GM21367 (cell line): ENCODE measurements around the gene TENM4.
"Not testable (repeated sequence)": the region's sequence is repeated elsewhere in the genome, so short reads cannot be mapped to it uniquely, and the experiment has no call there.

ENCODE experiments used
- ATAC-seq: cut with Tn5 transposase; IDR thresholded peaks from one replicate; pipeline ENCODE4 v1.9.1; 2021; ENCODE audit not compliant: unreplicated experiment

TENM4 gene

GRCh38 chr11:78830277-78830819 is 610.5 kb downstream of the TENM4 start:
- no peak for ATAC-seq

DNA sequence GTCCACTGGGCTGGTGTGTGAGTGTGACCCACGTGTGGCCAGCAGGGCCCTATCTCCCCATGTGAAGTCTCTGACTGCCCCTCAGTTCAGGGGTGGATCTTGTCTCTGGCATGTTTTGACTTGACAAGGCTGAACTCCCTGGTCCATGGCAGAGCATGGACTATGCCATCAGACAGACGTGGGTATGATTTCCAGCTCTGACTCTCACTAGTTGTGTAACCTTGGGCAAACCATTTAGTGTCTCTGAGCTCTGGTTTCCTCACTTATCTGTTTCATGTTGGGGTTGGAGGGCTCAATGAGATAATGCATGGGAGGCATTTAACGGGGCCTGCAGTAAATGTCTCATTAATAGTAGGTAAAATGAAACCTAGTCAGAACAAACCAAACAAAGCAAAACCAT is 611.7 kb downstream of the TENM4 start:
- ATAC-seq, result no peak

DNA sequence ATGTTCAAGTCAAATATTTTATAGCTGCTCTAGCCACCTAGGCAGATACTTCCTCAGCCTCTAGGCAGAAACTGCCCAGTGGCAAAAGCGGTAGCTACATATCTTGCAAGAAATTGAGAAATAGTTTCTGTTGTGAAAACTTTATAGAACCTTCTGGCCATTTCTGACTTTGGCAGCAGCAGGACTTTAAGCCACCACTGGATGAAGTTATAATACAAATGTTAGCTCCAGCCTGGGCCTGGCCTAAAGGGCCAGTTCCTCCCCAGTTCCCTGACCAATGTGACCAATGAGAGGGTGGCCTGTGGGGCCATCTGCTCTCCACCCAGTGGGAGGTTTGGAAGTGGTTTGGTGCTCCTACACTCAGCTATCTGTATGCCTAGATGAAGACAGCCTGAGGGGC is 612.2 kb downstream of the TENM4 start:
- no peak for ATAC-seq

- ATAC-seq, result not testable (repeated sequence)
These were observed 613.5 kb downstream of the TENM4 start for GRCh38 chr11:78827291-78827690.

- ATAC-seq, result no peak
These were observed 615.2 kb downstream of the TENM4 start for GRCh38 chr11:78825591-78826020.

- no peak for ATAC-seq
These were observed 617.2 kb downstream of the TENM4 start for GRCh38 chr11:78823588-78823987.

GRCh38 chr11:78822931-78823423 is 617.9 kb downstream of the TENM4 start:
- ATAC-seq, result no peak

DNA sequence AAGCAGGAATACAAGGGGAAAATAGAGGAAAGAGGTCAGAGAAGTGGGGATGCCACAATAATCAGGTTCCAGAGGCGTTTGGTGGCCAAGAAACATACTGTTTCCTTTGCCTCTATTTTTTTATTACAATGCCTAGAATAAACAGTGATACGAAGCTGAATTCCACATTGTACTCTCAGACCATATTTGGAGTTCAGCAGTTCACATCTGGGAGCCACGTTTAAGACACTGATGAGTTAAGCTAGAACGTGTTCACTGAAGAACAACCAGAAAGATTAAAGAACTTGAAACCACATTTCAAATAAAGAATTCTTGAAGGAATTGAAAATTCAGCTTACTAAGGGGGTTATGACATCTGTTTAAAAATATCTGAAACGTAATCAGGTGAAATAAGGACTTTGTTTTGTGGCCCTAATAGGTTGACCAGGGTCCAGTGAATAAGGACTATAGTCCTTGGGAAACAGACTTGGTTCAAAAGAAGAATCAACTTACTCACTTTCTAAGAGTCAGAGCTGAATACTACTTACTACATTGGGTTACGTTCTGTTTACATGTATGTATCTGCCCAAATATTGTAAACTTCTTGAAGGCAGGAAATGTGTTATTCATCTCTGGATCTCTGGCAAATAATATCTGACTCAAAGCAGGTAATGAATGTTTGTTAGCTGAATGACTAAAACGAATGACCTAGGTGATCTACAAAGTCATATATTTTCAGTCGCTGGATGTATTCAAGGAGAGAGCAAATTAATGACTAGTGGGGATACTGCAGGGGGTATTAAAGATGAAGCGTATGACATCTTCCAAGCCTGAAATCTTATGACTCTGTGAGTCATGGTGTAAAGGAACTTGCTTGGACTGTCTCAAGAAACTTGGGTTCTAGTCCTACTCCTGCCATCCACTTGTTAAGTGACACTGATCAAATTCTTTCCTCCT is 619.2 kb downstream of the TENM4 start:
- ATAC-seq, result no peak

GRCh38 chr11:78820741-78821140 is 620.1 kb downstream of the TENM4 start:
- no peak for ATAC-seq

DNA sequence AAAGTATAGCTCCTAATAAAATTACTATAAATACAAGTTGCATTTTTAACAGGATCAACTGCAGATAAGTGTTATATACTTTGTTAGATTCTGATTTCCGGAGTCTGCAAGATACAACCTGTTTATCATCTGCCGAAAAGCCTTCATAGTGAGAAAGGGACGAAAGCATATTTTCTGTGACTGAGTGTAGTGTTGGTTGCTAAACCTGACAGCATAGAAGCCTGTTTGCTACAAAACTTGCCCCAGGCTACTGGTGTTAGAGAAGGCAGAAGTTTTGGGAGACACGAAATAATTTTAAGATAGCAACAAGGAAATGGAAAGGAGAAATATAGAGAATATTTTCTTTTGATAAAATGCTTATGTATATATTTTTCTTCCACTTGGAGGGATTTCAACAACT is 622.6 kb downstream of the TENM4 start:
- ATAC-seq, result no peak

DNA sequence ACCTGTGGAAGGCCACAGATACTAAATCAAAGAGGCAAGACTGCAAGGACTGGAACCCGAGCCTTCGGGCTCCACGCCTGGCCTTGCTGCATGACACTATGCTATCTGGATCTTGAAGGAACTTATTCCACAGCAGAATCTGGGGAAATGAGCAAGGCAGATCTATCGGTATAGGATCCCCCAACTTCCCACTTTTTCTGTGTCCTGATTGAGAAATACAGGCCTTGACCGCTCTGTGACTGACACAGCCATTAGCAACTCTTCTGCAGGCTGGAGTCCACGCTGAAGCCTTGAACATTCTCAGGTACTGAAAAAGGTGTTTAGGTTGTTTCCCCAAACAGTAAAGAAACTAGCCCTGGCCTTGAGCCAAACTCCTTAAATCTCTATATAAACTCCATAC is 625.0 kb downstream of the TENM4 start:
- no peak for ATAC-seq

DNA sequence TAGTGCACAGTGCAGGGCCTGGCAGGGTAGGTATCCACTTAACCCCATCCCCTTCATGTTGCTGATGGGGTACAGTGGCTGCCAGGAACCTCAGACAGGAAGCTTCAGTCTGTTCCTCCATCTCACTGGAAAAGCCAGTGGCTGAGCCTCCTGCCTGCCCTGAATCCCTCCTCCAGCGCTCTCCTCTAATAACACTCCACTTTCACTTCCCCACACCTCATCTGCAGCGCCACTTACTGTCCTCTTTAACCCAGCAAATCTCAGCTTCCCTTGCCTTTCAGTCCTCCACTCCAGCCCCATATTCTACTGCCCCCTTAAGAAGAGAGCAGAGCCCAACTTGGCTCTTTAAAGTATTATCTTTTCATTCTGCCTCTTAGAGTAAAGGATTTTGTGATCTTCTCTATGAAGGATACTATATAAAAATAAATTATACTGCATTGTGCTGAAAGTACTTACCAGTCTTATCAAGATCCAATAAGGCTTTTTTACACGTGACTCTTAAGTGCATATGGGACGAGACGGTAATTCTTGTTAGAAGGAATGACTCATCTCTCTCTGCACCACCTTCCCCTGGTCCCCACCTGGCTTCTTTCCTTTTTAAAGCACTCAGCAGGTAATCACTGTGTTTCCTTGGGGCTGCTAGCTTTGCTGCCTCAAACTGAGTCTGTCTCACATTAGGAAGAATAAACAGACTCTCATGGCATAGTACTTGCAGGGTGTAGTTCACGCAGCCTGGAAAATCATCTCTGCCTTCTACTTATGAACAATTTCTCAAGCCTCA is 628.1 kb downstream of the TENM4 start:
- ATAC-seq, result no peak

DNA sequence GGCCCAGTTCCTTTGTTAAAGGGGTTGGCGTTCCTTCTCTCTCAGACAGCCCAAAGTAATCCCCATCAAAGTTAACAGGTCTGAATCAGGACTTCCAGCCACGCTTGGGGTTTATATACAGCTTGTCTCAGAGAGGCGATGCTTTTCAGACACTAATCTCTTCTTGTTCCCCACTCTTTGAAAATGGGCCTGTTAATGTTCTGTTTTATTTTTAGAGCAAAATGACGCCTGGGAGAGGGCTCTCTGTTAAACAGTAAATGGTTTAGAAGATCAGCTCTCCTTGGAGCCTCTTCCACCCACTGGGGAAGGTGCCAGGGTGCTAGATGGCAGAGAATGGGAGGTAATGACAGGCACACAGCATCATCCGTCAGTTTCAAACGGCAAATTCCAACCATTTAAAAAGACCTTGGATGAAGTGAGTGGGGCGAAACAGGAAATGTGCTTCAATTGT is 630.2 kb downstream of the TENM4 start:
- ATAC-seq, result no peak

DNA sequence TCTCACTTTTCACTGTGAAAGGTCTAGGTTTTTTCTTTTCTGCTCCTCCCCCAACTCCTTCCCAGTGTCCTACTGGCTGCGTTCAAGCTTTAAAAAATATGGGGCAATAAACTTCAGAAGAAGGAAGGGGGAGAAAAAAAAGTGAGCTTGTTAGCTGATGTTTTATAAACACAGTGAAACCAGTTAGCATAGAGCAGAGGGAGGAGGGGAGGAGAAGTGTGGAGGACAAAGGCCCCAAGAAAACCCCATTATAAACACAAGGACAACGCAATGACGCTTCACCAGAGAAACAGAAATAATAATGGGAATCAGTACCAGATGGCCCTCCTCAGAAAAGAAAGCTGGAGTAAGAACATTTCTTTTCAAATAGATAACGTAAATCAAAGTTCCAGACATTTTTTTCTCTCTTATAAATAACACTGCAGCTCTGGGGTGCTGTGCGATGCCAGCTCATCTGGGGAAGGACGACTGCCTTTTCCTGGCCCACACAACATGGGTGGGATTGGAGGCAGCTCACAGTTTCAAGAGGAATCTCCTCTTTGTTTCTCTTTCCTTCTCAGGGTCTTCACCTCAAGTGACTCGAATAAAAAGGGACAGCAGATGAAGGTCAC is 630.8 kb downstream of the TENM4 start:
- ATAC-seq, result no peak

GRCh38 chr11:78808923-78809322 is 631.9 kb downstream of the TENM4 start:
- no peak for ATAC-seq

DNA sequence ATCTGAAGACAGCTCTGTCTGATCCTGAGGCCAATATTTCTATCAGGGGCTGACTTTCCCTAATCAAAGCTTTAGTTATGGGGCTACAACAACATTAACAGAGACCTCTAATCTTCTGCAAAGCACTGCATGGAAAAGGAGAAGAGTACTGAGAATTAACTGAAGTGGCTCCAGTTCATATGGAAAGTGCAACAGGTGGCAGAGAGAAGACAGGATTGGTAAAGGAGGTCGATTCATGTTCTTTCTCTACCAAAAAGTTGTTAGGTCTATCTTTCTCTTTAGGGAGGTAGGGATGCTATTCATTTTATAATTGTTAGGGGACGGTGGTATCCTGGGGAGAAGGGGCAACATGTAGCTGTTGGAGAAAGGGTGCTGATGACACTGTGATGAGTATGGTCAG is 633.5 kb downstream of the TENM4 start:
- no peak for ATAC-seq

DNA sequence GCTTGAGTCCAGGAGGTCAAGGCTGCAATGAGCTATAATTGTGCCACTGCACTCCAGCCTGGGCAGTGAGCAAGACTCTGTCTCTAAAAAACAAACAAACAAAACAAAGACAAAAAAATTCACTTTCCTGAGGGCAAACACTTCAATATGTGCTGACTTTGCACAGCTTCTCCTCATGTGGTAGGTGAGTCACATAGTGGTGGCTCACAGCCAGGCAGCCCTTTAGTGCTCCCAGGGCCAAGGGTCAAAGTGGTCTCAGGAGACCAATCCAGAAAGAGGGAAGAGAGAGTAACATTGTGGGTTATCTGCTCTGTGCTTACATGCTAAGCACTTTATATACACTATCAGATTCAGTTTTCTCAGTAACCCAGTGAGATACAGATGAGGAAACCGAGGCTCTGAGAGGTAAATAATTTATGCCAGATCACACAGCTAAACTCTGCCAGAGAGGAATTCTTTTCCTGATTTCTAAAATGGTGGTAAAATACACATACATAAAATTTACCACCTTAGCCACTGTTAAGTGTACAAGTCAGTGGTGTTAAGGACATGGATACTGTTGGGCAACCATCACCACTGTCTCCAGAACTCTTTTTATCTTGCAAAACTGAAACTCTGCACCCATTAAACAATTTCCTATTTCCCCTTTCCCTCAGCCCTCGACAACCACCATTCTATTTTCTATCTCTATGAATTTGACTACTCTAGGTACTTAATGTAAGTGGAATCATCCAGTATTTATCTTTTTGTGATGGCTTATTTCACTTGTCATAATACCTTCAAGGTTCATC is 634.4 kb downstream of the TENM4 start:
- no peak for ATAC-seq

- ATAC-seq, result no peak
These were observed 635.8 kb downstream of the TENM4 start for GRCh38 chr11:78804991-78805390.

- ATAC-seq, result no peak
These were observed 636.8 kb downstream of the TENM4 start for GRCh38 chr11:78803995-78804394.

- no peak for ATAC-seq
These were observed 638.6 kb downstream of the TENM4 start for GRCh38 chr11:78802058-78802761.
